Cardiac muscle cell (in vitro differentiated cells and primary cell): ENCODE results near the gene RPGR. TPM values are rescaled to one million over a fixed set of nuclear protein-coding genes. Genes with fewer than 3 reads are reported as not detected.

Experiments
- DNase-seq, 2 donors: peaks; one replicate each; pipeline versions ENCODE4 v3.0.0 to v3.0.0-alpha.2; 2010 to 2017; ENCODE audit warnings: low read depth in 1 of 2, low spot score in 1 of 2
- H3K27ac ChIP-seq: fragments of 200-600 bp; sonication (generic); 2 replicates; pipeline ENCODE4 v1.5.1; 2016
- H3K27me3 ChIP-seq: fragments of 200-600 bp; sonication (generic); 2 replicates; pipeline ENCODE4 v1.6.0; 2016; ENCODE audit warnings: control low read depth
- H3K36me3 ChIP-seq: fragments of 200-600 bp; sonication (generic); 2 replicates; pipeline ENCODE4 v1.5.1; 2016; ENCODE audit warnings: control low read depth
- H3K4me1 ChIP-seq: fragments of 200-600 bp; sonication (generic); 2 replicates; pipeline ENCODE4 v1.8.1; 2017; ENCODE audit warnings: low read depth, mild to moderate bottlenecking, mixed run types
- H3K4me3 ChIP-seq: fragments of 200-600 bp; sonication (generic); 2 replicates; pipeline ENCODE4 v1.5.1; 2016; ENCODE audit warnings: mild to moderate bottlenecking
- H3K9me3 ChIP-seq: fragments of 200-600 bp; sonication (generic); 2 replicates; pipeline ENCODE4 v1.5.1; 2017; ENCODE audit warnings: low read depth, mild to moderate bottlenecking, control low read depth
- polyA plus RNA-seq: library from polyadenylated mRNA; unstranded; fragments of >200 nt; fragmentation: Nextera tagmentation; extraction: Ambion mirVana; gene quantifications from 2 replicates; pipeline ENCODE4 v1.2.1, GENCODE V29; 2016
- total RNA-seq: library from RNA; depleted of rRNA; stranded (reverse); fragments of >200 nt; gene quantifications from 2 replicates; pipeline ENCODE4 v1.2.3, GENCODE V29; 2016
- TF ChIP-seq, protein P1 (sequence below): IDR thresholded peaks from 2 replicates; pipeline ENCODE4 v1.5.1; 2012; ENCODE audit warnings: low read depth, mild to moderate bottlenecking, low read length

RPGR gene
- total and polyA plus RNA-seq, 2 experiments from 2014 or later = 6.3 to 6.5 TPM

DNA sequence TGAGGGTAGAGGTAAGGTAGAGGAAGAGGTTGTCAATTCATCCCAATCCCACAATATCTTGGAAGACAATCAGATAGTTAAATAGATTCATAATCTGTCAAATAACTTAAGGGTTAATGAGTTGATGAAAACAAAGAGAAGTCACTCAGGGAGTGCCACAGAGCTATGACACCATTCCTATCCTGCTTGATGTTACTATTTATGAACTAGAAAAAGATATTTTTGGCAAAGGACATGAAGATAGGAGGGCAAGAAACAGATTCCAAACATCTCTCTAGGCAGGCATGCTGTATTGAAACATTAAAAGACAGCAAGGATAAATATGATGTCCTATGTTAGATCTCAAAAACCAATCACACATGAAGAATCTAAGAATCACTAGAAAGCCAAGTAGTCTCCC lies 103.1 kb downstream of the RPGR start:
- TF ChIP-seq, protein P1, sequence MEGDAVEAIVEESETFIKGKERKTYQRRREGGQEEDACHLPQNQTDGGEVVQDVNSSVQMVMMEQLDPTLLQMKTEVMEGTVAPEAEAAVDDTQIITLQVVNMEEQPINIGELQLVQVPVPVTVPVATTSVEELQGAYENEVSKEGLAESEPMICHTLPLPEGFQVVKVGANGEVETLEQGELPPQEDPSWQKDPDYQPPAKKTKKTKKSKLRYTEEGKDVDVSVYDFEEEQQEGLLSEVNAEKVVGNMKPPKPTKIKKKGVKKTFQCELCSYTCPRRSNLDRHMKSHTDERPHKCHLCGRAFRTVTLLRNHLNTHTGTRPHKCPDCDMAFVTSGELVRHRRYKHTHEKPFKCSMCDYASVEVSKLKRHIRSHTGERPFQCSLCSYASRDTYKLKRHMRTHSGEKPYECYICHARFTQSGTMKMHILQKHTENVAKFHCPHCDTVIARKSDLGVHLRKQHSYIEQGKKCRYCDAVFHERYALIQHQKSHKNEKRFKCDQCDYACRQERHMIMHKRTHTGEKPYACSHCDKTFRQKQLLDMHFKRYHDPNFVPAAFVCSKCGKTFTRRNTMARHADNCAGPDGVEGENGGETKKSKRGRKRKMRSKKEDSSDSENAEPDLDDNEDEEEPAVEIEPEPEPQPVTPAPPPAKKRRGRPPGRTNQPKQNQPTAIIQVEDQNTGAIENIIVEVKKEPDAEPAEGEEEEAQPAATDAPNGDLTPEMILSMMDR = no peak
- no peak overlapping the region for H3K27ac ChIP-seq

DNA sequence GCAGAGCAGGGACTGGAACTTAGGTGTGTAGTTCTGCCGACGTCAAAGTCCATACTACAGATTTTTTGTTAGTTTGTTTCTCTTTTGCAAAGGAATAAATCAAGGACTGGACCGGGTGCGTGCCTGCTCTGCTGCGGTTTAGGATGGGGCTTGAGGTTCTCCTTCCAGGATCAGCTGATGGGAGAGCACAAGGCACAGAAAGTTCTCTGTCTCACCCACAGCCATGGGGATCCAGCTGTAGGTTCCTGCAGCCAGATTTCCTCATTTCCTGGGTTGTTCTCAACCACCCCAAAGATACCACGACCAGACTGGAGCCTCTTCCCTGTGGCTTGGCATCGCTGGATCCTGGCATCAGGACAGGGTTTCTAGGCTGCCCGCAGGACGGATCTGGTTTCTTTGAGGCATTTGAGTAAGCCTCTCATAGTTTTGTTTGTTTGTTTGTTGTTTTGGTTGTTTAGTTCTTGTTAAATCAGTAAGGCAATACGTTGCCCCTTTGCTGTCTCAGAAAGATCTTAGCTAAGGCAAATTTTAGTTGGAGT lies 105.8 kb downstream of the RPGR start:
- peaks cover 4% of the 10 kb centered on the region for H3K4me1 ChIP-seq
- peaks cover 14% of the 10 kb centered on the region for H3K27me3 ChIP-seq
- peak in 1 of 2 donors; percentile 51 for DNase-seq
- no peaks in the 10 kb centered on the region for H3K36me3 ChIP-seq
- no peak overlapping the region for H3K4me3 ChIP-seq
- H3K27ac ChIP-seq = no peak overlapping the region
- H3K9me3 ChIP-seq = no peaks in the 10 kb centered on the region
- TF ChIP-seq, protein P1 = no peak

More for the DNA sequence above, 103.1 kb downstream of the RPGR start:
- Histone ChIP-seq H3K4me1 (peaks cover 4% of the 10 kb centered on the region), H3K4me3 (no peak overlapping the region), H3K27me3 (peaks cover 14% of the 10 kb centered on the region), H3K36me3 (no peaks in the 10 kb centered on the region), H3K9me3 (no peaks in the 10 kb centered on the region)
- no peak for DNase-seq

DNA sequence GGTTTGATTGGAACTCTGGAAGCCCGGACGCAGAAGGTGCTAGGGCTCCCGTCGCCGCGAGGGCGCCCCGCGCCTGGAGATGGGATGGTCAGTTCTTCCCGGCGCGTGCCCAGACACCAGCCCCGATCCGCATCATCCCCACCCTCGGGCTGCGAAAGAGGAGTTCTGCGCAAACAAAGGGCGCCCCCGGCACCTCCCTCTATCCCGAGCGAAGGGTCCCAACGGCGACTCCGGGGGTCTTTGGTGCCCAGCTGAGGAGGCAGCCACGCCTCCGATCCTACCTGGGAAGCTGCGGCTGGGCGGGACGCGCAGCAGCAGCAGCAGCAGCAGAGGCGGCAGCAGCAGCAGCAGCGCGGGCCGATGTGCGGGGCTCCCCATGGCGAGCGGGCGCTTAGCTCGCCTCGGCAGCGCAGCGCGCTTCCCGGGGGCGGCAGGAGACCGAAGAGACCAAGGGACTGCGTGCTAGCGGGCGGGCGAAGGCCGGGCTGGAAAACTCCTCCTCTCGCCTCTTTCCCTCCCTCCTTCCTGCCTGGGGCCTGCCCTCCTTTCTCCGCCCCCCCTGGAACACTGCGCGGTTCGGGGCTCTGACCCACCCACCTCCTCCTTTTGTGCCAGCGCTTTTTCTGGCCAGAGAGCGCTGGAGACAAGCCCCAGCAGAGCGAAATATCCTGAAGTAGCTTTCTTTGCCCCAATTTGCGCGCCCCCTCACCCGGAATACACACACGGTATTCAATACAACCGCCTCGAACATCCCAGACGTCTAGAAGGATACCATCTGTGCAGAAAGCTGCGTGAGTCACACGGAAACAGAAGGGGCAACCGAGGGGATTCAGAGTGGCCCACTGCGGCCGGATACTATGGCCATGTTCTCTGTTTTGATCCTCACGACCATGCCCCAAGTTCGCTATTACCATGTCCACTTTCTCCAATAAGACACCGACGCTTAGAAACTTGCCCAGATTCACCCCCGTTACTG lies 106.6 kb downstream of the RPGR start, which contains the start of gene SRPX:
Gene SRPX, minus strand, starts transcription at position 457 of the 976 bp plus-strand sequence. Its CDS starts 79 bp downstream, at position 378.
- peak; percentile 45 to 79 for DNase-seq
- no peak within 1 kb of the TSS for H3K27ac ChIP-seq
- H3K36me3 ChIP-seq = no peaks in the 10 kb centered on the region
- peaks cover 14% of the 10 kb centered on the region for H3K27me3 ChIP-seq
- peak within 1 kb of the TSS; percentile 48 for H3K4me3 ChIP-seq
- TF ChIP-seq, protein P1 = no peak
- H3K9me3 ChIP-seq = no peaks in the 10 kb centered on the region
- peaks cover 4% of the 10 kb centered on the region for H3K4me1 ChIP-seq

DNA sequence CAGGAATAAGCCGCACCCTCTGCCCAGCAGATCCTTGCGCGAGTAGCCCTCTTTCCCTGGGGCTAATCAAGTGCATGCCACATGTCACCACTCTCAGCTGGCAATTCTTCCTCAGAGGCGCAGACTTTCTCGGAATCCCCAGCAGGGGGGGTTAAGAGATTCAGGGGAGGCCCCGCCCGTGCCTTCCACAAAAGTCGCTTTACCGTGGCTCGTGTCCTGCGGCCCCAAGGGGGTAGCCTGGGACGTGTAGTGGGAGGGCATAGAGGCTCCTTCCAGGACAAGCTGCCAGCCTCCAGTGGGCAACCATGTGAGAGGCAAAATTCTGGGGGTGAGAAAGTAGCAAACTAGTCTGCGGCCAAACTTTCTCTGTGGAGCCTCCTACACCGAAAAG lies 107.3 kb downstream of the RPGR start:
- TF ChIP-seq, protein P1 = peak; percentile 36
- DNase-seq = peak; percentile 65 to 66
- peak overlapping the region; percentile 48 for H3K4me3 ChIP-seq
- peaks cover 14% of the 10 kb centered on the region for H3K27me3 ChIP-seq
- H3K4me1 ChIP-seq = no peaks in the 10 kb centered on the region
- no peaks in the 10 kb centered on the region for H3K9me3 ChIP-seq
- no peak overlapping the region for H3K27ac ChIP-seq
- H3K36me3 ChIP-seq = no peaks in the 10 kb centered on the region

Other genes with a start within 250 kb of the RPGR start
- 9.6 and 19.9 TPM in 2 replicates for gene SRPX, start 106.6 kb downstream of the RPGR start, total RNA-seq
- 13.4 and 21.4 TPM in 2 replicates for gene SRPX, start 106.6 kb downstream of the RPGR start, polyA plus RNA-seq
- not detected in 2 replicates for gene OTC, start 25.1 kb upstream of the RPGR start, total RNA-seq
- gene OTC, start 25.1 kb upstream of the RPGR start, polyA plus RNA-seq = not detected in 2 replicates
- gene TSPAN7, start 234.0 kb upstream of the RPGR start, total RNA-seq = 22.0 and 23.1 TPM in 2 replicates
- 41.4 and 50.9 TPM in 2 replicates for gene TSPAN7, start 234.0 kb upstream of the RPGR start, polyA plus RNA-seq